Measurements from ENCODE around the gene POU2F3. TPM values are rescaled to one million over a fixed set of nuclear protein-coding genes. Genes with fewer than 3 reads are reported as not detected.

POU2F3 gene
- total RNA-seq, 4 donors from 2014 or later: not detected

GRCh38 chr11:120208777-120209176 lies 31.2 kb upstream of the POU2F3 start:
- Histone ChIP-seq H3K4me3 (no peak overlapping the region), H3K27me3 (no peaks in the 10 kb centered on the region), H3K36me3 (no peaks in the 10 kb centered on the region), H3K9me3 (no peaks in the 10 kb centered on the region), H3K27ac (replicated peaks in 1 of 4) (peak overlapping the region; percentile 33 to 84 (median 80)), H3K4me1 (peaks cover 22 to 57% (median 48%) of the 10 kb centered on the region in 4 donors)
- peak; percentile 8 to 22 for TF ChIP-seq POLR2AphosphoS5 (IDR thresholded peaks at IDR 0.05)
- TF ChIP-seq EP300 (IDR thresholded peaks at IDR 0.05): no peak
- TF ChIP-seq POLR2A (IDR thresholded peaks at IDR 0.05; ENCODE audit: low read depth): no peak
- TF ChIP-seq CTCF (IDR thresholded peaks at IDR 0.05): no peak
- intact Hi-C loops (cut with DNase I): no loop called here
- DNase-seq (ENCODE audit: extremely low spot score): no peak
- WGBS: 60% methylated on average over 6 of the region's 6 CpGs

GRCh38 chr11:120209746-120210625 lies 30.0 kb upstream of the POU2F3 start:
- intact Hi-C loops (cut with DNase I): loop anchor here (5.0 kb wide), 1 partner anchor 33 kb away; no protein-coding TSS in a partner anchor
- H3K27me3 ChIP-seq: no peaks in the 10 kb centered on the region

GRCh38 chr11:120210626-120211521 lies 29.1 kb upstream of the POU2F3 start, which contains the start of gene OAF:
OAF (plus strand) TSS chr11:120211032; CDS start chr11:120211280, 248 bp downstream.
- intact Hi-C loops (cut with DNase I): loop anchor here (5.0 kb wide), 1 partner anchor 34 kb away; no protein-coding TSS in a partner anchor
- H3K4me3 ChIP-seq: peak within 1 kb of the TSS; percentile 71 to 91 (median 76)
- H3K4me1 ChIP-seq: peaks cover 28 to 76% (median 68%) of the 10 kb centered on the region in 4 donors
- peak within 1 kb of the TSS; percentile 80 to 84 (median 80) for H3K27ac ChIP-seq (replicated peaks in 1 of 4)
- peaks cover 0 to 5% (median 2%) of the 10 kb centered on the region in 4 donors for H3K36me3 ChIP-seq
- H3K27me3 ChIP-seq: no peaks in the 10 kb centered on the region
- WGBS: under 1% methylated on average over 34 of the region's 108 CpGs
- no peaks in the 10 kb centered on the region for H3K9me3 ChIP-seq
- no peak for TF ChIP-seq EP300 (IDR thresholded peaks at IDR 0.05)
- TF ChIP-seq CTCF (IDR thresholded peaks at IDR 0.05): peak in 2 of 3 experiments; percentile 23 to 30
- TF ChIP-seq POLR2AphosphoS5 (IDR thresholded peaks at IDR 0.05): peak; percentile 37 to 48
- DNase-seq (ENCODE audit: extremely low spot score): no peak

More at GRCh38 chr11:120209746-120210625, 30.0 kb upstream of the POU2F3 start:
- WGBS: 25% methylated on average over 26 of the region's 26 CpGs
- Histone ChIP-seq H3K36me3 (peaks cover 0 to 5% (median 2%) of the 10 kb centered on the region in 4 donors), H3K4me1 (peaks cover 22 to 67% (median 59%) of the 10 kb centered on the region in 4 donors), H3K9me3 (no peaks in the 10 kb centered on the region), H3K4me3 (peak overlapping the region; percentile 71 to 91 (median 76)), H3K27ac (replicated peaks in 1 of 4) (peak overlapping the region; percentile 80 to 84 (median 80))
- TF ChIP-seq CTCF (IDR thresholded peaks at IDR 0.05) (no peak), EP300 (IDR thresholded peaks at IDR 0.05) (no peak), POLR2AphosphoS5 (IDR thresholded peaks at IDR 0.05) (no peak), POLR2A (IDR thresholded peaks at IDR 0.05; ENCODE audit: low read depth) (no peak)
- DNase-seq (ENCODE audit: extremely low spot score): no peak

GRCh38 chr11:120211522-120212258 lies 28.2 kb upstream of the POU2F3 start:
- WGBS: 30% methylated on average over 15 of the region's 18 CpGs
- peaks cover 0 to 5% (median 2%) of the 10 kb centered on the region in 4 donors for H3K36me3 ChIP-seq
- DNase-seq (ENCODE audit: extremely low spot score): no peak
- intact Hi-C loops (cut with DNase I): loop anchor here (5.0 kb wide), 1 partner anchor 34 kb away; no protein-coding TSS in a partner anchor
- TF ChIP-seq POLR2AphosphoS5 (IDR thresholded peaks at IDR 0.05): no peak
- no peak for TF ChIP-seq CTCF (IDR thresholded peaks at IDR 0.05)
- TF ChIP-seq POLR2A (IDR thresholded peaks at IDR 0.05; ENCODE audit: low read depth): no peak
- TF ChIP-seq EP300 (IDR thresholded peaks at IDR 0.05): no peak
- peak overlapping the region; percentile 80 to 84 (median 80) for H3K27ac ChIP-seq (replicated peaks in 1 of 4)
- peak overlapping the region; percentile 71 to 91 (median 76) for H3K4me3 ChIP-seq
- H3K4me1 ChIP-seq: peaks cover 35 to 84% (median 76%) of the 10 kb centered on the region in 4 donors
- no peaks in the 10 kb centered on the region for H3K27me3 ChIP-seq
- no peaks in the 10 kb centered on the region for H3K9me3 ChIP-seq

All from esophagus muscularis mucosa (tissue), 4 donors.